H1 (cell line): ENCODE results near the gene CUX1. TPM values are rescaled to one million over a fixed set of nuclear protein-coding genes. Genes with fewer than 3 reads are reported as not detected.

Experiments used
- CHD7 ChIP-seq: fragments of 300-600 bp; sonication (generic); IDR thresholded peaks from 2 replicates; pipeline ENCODE4 v1.7.1; 2012; ENCODE audit warnings: low read length, moderate library complexity, mild to moderate bottlenecking, inconsistent platforms; ENCODE audit not compliant: insufficient replicate concordance
- CTCF ChIP-seq, 3 experiments: IDR thresholded peaks; 1 replicate in 2 of 3; 2 replicates in 1 of 3; pipeline versions ENCODE4 v1.5.1 to v1.6.1; 2011; ENCODE audit warnings: low read length in 3 of 3, mild to moderate bottlenecking in 3 of 3, inconsistent platforms in 2 of 3, low read depth in 1 of 3, moderate library complexity in 1 of 3; ENCODE audit not compliant: insufficient read depth in 1 of 3; ENCODE audit errors: control extremely low read depth in 1 of 3
- EP300 ChIP-seq, 2 experiments: IDR thresholded peaks; 1 replicate in 1 of 2; 2 replicates in 1 of 2; pipeline ENCODE4 v1.6.1; 2011 to 2012; ENCODE audit warnings: low read depth in 2 of 2, low read length in 2 of 2, mild to moderate bottlenecking in 2 of 2, borderline replicate concordance in 1 of 2, inconsistent platforms in 1 of 2, moderate library complexity in 1 of 2
- GTF2F1 ChIP-seq: IDR thresholded peaks from 2 replicates; pipeline ENCODE4 v1.6.1; 2012; ENCODE audit warnings: low read depth, low read length, improper control_type of control experiment, borderline replicate concordance
- KDM4A ChIP-seq: IDR thresholded peaks from one replicate; pipeline ENCODE4 v1.7.1; 2012; ENCODE audit warnings: low read depth, mild to moderate bottlenecking, moderate library complexity, low read length, inconsistent platforms; ENCODE audit not compliant: severe bottlenecking
- MAFK ChIP-seq: IDR thresholded peaks from 2 replicates; pipeline ENCODE4 v1.6.1; 2012; ENCODE audit warnings: low read depth, mild to moderate bottlenecking, improper control_type of control experiment, low read length
- TCF12 ChIP-seq: IDR thresholded peaks from 2 replicates; pipeline ENCODE4 v1.6.1; 2011; ENCODE audit warnings: low read depth, mild to moderate bottlenecking, low read length
- polyA plus RNA-seq, 7 experiments: library from polyadenylated mRNA; depleted of rRNA in 3 of 7; stranded (reverse) in 5 of 7; unstranded in 2 of 7; fragments of >200 nt in 5 of 7; fragments of 200-250 nt in 2 of 7; gene quantifications; 1 replicate in 5 of 7; 2 replicates in 1 of 7; 4 replicates in 1 of 7; pipeline versions ENCODE4 v1.2.1 to v1.2.3, GENCODE V29; 2011 to 2013; ENCODE audit warnings: missing spikeins in 2 of 7, mixed read lengths in 2 of 7
- total RNA-seq: library from RNA; stranded (reverse); fragmentation: NEBNext Ultra II Directional; extraction: Animal tissue kit (Norgen Biotek cat#: 25700); gene quantifications from 2 replicates; pipeline ENCODE4 v1.2.1, GENCODE V29; 2021

The CUX1 gene
- total and polyA plus RNA-seq, 2 of the 8 experiments (the other 6 are each of a cell fraction or from before 2014, with no cell fraction given): 21.6 to 65.9 TPM

DNA sequence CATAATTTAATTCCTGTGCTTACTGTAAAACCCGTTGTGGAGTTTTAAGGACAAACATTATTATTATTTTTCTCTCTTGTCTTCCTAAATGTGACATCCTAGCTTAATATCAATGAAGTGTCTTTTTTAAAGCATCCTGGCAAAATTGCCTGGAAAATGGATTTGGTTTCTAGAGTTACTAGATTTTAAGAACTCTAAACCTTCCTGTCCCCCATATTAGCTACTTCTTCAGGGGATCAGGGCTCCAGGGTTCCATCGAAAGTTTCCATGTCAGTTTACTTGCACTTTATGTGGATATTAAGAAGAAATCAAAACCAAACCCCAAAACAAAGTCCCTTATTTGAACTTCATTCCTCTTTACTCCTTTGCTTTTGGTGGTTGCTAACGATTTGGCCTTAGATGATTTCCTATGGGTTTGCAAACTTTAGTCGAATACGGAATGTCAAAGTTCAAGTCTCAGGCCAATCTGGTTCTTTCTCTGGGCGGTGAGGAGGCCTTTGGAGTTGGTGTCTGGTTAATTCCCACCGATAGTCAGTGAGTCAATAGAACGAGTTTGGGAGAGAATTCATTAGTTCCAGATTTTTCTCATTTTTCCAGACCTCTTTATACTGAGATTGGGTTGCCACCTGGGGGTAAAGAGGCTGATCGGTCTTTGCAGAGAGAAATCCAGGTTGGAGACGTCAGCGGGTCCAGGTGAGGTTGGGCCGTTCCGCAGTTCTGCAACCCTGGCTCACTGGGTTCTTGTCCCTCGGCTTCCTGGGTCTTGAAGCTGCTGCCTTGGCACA lies 1.1 kb downstream of the CUX1 start (continued):
- TF ChIP-seq CHD7 (no peak), EP300 (IDR thresholded peaks at IDR 0.05; ENCODE audit: borderline replicate concordance in 1 of 2, low read depth in 2 of 2, low read length in 2 of 2) (no peak), KDM4A (no peak), MAFK (no peak), CTCF (IDR thresholded peaks at IDR 0.05; ENCODE audit: control extremely low read depth in 1 of 3, insufficient read depth in 1 of 3, low read depth in 1 of 3, low read length in 3 of 3) (no peak), TCF12 (no peak), GTF2F1 (no peak)
